ENCODE results near the gene PSMB5.

DNA sequence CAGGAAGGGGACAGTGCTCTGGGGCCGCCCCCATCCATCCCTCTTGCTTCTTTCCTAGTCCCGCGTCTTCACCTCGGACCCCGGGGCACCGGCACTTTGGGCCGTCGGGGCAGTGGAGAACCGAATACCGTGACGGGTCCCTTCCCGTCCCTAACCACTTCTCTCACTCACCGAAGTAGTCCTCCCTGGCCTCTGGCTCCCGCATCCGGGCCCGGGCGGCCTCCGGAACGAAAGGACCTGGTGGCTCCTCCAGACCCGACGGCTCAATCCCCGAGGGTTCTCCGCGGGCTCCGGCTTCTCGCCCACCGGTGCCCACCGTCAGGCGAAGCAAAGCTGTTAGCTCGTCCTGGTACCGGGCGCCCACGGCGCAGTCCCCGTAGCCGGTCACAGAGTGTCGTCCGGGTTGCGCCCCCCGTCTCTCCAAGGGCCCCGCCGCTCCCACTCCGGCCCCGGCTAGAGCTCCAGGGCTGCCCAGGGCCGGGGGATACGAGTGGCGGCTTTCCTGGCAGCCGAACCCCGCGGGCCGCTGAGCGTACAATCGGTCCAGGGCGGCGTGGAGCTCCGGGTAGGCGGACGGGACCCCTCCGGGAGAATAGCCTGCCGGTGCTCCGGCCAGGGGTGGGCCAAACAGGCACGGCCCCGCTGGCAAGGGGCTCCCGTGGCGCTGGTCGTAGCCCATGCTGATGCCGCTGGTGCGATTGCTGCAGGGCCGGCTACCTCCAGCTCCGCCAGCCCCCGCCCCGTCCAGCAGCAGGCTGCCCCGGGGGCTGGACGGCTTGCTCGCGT is 53.4 kb downstream of the PSMB5 start:
- TF ChIP-seq POLR2A (IDR thresholded peaks at IDR 0.05) (no peak), POLR2AphosphoS5 (IDR thresholded peaks at IDR 0.05) (no peak)
- TF ChIP-seq, protein P1, sequence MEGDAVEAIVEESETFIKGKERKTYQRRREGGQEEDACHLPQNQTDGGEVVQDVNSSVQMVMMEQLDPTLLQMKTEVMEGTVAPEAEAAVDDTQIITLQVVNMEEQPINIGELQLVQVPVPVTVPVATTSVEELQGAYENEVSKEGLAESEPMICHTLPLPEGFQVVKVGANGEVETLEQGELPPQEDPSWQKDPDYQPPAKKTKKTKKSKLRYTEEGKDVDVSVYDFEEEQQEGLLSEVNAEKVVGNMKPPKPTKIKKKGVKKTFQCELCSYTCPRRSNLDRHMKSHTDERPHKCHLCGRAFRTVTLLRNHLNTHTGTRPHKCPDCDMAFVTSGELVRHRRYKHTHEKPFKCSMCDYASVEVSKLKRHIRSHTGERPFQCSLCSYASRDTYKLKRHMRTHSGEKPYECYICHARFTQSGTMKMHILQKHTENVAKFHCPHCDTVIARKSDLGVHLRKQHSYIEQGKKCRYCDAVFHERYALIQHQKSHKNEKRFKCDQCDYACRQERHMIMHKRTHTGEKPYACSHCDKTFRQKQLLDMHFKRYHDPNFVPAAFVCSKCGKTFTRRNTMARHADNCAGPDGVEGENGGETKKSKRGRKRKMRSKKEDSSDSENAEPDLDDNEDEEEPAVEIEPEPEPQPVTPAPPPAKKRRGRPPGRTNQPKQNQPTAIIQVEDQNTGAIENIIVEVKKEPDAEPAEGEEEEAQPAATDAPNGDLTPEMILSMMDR (IDR thresholded peaks at IDR 0.05): no peak
